ENCODE results near the gene LPCAT3. TPM values are rescaled to one million over a fixed set of nuclear protein-coding genes. Genes with fewer than 3 reads are reported as not detected.
A peak's percentile ranks its signal among the peaks of the same experiment; 100 is the strongest.

The LPCAT3 gene
- total and polyA plus RNA-seq, 8 donors, result 15.0 to 116 (median 48.2) TPM

DNA sequence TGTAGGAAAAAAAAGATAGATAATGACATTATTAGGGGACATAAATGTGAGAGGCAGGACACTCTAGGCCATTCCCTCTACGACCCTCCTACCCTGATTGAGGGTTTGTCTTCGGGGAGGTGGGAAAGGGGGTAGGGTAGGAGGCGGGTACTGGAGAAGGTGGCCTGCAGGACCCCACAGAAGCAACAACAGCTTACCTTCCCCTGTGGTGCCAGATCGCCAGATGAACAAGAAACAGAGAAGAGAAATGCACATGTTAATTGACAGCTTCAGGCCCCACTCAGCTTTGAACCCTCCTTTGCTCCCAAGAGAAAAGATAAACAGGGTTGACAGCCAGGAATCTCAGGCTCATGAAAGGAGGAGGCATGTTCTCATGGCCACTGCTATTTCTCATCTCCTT is 52.6 kb downstream of the LPCAT3 start:
- H3K27ac ChIP-seq, result peak overlapping the region in 4 of 5 donors; percentile 93 to 97 (median 96)
- WGBS, 5 donors, result 48 to 64% (median 57%) methylated on average over 4 of the region's 4 CpGs
- H3K9me3 ChIP-seq, result no peaks in the 10 kb centered on the region
- peak overlapping the region in 1 of 4 donors; percentile 62 for H3K4me3 ChIP-seq
- H3K36me3 ChIP-seq, result peaks cover 37 to 46% (median 39%) of the 10 kb centered on the region in 4 donors
- no peak for TF ChIP-seq EP300 (IDR thresholded peaks at IDR 0.05)
- TF ChIP-seq POLR2AphosphoS5 (IDR thresholded peaks at IDR 0.05), result no peak
- TF ChIP-seq, protein P1, sequence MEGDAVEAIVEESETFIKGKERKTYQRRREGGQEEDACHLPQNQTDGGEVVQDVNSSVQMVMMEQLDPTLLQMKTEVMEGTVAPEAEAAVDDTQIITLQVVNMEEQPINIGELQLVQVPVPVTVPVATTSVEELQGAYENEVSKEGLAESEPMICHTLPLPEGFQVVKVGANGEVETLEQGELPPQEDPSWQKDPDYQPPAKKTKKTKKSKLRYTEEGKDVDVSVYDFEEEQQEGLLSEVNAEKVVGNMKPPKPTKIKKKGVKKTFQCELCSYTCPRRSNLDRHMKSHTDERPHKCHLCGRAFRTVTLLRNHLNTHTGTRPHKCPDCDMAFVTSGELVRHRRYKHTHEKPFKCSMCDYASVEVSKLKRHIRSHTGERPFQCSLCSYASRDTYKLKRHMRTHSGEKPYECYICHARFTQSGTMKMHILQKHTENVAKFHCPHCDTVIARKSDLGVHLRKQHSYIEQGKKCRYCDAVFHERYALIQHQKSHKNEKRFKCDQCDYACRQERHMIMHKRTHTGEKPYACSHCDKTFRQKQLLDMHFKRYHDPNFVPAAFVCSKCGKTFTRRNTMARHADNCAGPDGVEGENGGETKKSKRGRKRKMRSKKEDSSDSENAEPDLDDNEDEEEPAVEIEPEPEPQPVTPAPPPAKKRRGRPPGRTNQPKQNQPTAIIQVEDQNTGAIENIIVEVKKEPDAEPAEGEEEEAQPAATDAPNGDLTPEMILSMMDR (IDR thresholded peaks at IDR 0.05), result no peak
- no peak for TF ChIP-seq POLR2A (IDR thresholded peaks at IDR 0.05)
- H3K4me1 ChIP-seq, result peaks cover 63 to 84% (median 79%) of the 10 kb centered on the region in 4 donors
- intact Hi-C loops (cut with DNase I; ENCODE audit: low total_unique reads), result no loop called here
- DNase-seq, result no peak
- no peaks in the 10 kb centered on the region for H3K27me3 ChIP-seq

DNA sequence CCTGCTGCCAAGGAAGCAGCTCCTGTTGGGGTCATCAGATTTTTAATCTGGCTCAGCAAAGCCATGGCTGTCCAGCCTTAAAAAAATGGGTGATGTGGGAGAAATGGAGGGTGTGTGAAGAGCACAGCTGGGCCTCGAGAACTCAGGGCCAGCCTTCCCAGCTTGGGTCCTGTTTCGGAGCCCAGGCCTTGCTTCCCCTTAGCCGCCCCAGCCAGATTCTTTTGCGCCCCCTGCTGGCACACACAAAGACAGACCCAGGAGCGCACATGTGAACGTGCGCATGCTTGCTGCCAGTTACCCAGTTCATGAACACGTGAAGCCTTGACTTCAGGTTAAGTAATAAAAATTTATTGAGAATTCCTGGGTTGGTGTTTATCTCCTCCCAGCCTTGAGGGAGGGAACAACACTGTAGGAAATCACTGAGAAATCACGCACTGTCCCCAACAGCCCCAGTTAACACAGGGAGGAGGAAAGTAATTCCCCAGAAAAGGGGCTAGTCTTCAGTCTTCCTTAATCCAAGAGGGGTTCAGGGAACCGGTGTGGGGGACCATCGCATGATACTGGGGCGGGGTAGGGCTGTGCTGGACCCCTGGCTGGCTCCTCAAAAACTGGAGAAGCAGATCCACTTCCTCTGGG is 53.1 kb downstream of the LPCAT3 start:
- TF ChIP-seq POLR2AphosphoS5 (IDR thresholded peaks at IDR 0.05), result peak; percentile 45 to 92 (median 54)
- TF ChIP-seq EP300 (IDR thresholded peaks at IDR 0.05), result no peak
- TF ChIP-seq POLR2A (IDR thresholded peaks at IDR 0.05), result peak in 1 of 4 donors; percentile 14
- TF ChIP-seq, protein P1 (IDR thresholded peaks at IDR 0.05), result peak in 5 of 7 experiments; percentile 89 to 95 (median 90)
- 13 to 20% (median 14%) methylated on average over 12 of the region's 12 CpGs for WGBS, 5 donors
- Histone ChIP-seq H3K9me3 (no peaks in the 10 kb centered on the region), H3K27me3 (no peaks in the 10 kb centered on the region), H3K27ac (peak overlapping the region; percentile 93 to 97 (median 96)), H3K4me1 (peaks cover 69 to 90% (median 83%) of the 10 kb centered on the region in 4 donors), H3K36me3 (peaks cover 38 to 46% (median 44%) of the 10 kb centered on the region in 4 donors), H3K4me3 (peak overlapping the region; percentile 47 to 68 (median 58))
- intact Hi-C loops (cut with DNase I; ENCODE audit: low total_unique reads), result no loop called here
- DNase-seq, result peak; percentile 91 to 97

DNA sequence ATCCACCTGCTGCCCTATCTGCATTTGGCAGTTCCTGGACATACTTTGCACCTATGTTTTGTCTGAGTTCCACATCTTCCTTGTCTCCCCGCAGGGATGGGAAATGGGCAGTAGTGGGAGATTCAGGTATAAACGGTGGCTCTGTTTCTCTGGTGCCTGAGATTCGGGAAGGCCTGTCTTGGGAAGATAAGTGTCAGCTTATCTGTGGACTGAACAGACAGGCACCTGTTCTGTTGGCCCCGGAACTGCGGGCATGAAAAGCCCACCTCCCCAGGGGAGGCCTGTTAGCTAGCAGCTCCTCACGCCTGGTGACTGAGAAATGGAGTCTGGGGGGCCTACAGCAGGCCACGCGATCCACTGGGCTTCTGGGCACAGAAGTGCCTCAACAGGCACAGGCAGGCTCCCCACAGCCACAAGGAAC is 53.7 kb downstream of the LPCAT3 start:
- Histone ChIP-seq H3K9me3 (no peaks in the 10 kb centered on the region), H3K27me3 (no peaks in the 10 kb centered on the region), H3K27ac (peak overlapping the region; percentile 93 to 97 (median 96)), H3K36me3 (peaks cover 38 to 50% (median 45%) of the 10 kb centered on the region in 4 donors), H3K4me3 (peak overlapping the region; percentile 47 to 68 (median 58)), H3K4me1 (peaks cover 71 to 90% (median 83%) of the 10 kb centered on the region in 4 donors)
- no peak for DNase-seq
- intact Hi-C loops (cut with DNase I; ENCODE audit: low total_unique reads), result no loop called here
- WGBS, 5 donors, result 30 to 51% (median 31%) methylated on average over 5 to 8 of the region's 8 CpGs
- TF ChIP-seq POLR2AphosphoS5 (IDR thresholded peaks at IDR 0.05) (no peak), EP300 (IDR thresholded peaks at IDR 0.05) (no peak), POLR2A (IDR thresholded peaks at IDR 0.05) (no peak)
- TF ChIP-seq, protein P1 (IDR thresholded peaks at IDR 0.05), result no peak

DNA sequence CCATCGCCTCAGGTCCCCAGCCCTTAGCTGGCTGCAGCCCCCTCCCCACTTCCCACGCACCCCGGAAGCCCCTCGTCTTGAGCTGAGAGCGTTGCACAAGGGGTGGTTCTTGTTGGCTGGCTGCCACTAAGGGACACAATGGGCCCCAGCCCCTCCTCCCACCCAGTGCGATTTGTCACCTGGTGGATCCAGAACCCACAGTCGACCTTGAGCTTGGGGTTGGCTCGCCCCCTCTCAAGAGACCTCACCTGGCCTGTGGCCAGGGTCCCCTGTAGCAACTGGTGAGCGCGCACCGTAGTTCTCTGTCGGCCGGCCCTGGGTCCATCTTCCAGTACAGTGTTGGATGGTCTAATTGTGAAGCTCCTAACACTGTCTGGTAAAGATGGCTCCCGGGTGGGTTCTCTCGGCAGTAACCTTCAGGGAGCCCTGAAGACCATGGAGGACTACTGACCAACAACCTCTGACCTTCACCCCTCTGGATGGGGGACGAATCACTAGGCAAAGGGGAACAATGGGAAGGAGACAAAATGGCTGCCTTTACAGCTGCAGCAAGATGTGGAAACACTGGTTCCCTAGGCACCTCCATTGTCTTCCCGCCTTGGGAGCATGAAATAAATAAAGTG is 54.4 kb downstream of the LPCAT3 start:
- Histone ChIP-seq H3K9me3 (no peaks in the 10 kb centered on the region), H3K27me3 (no peaks in the 10 kb centered on the region), H3K4me1 (peaks cover 66 to 89% (median 77%) of the 10 kb centered on the region in 4 donors), H3K4me3 (peak overlapping the region; percentile 47 to 68 (median 58)), H3K36me3 (peaks cover 37 to 49% (median 43%) of the 10 kb centered on the region in 4 donors), H3K27ac (peak overlapping the region; percentile 93 to 97 (median 96))
- TF ChIP-seq, protein P1 (IDR thresholded peaks at IDR 0.05), result no peak
- TF ChIP-seq POLR2AphosphoS5 (IDR thresholded peaks at IDR 0.05), result no peak
- no peak for TF ChIP-seq EP300 (IDR thresholded peaks at IDR 0.05)
- TF ChIP-seq POLR2A (IDR thresholded peaks at IDR 0.05), result no peak
- intact Hi-C loops (cut with DNase I; ENCODE audit: low total_unique reads), result no loop called here
- 24 to 44% (median 33%) methylated on average over 11 to 17 of the region's 17 CpGs for WGBS, 5 donors
- peak in 1 of 2 donors; percentile 76 for DNase-seq

All from stomach (tissue), 9 donors.